ENCODE results near the gene RICTOR.

RICTOR gene

GRCh38 chr5:39119404-39120051 is 45.3 kb upstream of the RICTOR start:
- no peak overlapping the region for H3K9ac ChIP-seq (ENCODE audit: low read length)
- H3K27ac ChIP-seq (ENCODE audit: low read length), result no peak overlapping the region
- H3K27me3 ChIP-seq (ENCODE audit: low read depth, low read length), result no peaks in the 10 kb centered on the region
- no peaks in the 10 kb centered on the region for H4K20me1 ChIP-seq (ENCODE audit: insufficient read depth, low read length)
- no peak overlapping the region for H2AFZ ChIP-seq (ENCODE audit: low read depth, low read length)
- H3K79me2 ChIP-seq (ENCODE audit: low read length), result no peaks in the 10 kb centered on the region
- no peak overlapping the region for H3K4me2 ChIP-seq (ENCODE audit: low read length)
- TF ChIP-seq, protein P1, sequence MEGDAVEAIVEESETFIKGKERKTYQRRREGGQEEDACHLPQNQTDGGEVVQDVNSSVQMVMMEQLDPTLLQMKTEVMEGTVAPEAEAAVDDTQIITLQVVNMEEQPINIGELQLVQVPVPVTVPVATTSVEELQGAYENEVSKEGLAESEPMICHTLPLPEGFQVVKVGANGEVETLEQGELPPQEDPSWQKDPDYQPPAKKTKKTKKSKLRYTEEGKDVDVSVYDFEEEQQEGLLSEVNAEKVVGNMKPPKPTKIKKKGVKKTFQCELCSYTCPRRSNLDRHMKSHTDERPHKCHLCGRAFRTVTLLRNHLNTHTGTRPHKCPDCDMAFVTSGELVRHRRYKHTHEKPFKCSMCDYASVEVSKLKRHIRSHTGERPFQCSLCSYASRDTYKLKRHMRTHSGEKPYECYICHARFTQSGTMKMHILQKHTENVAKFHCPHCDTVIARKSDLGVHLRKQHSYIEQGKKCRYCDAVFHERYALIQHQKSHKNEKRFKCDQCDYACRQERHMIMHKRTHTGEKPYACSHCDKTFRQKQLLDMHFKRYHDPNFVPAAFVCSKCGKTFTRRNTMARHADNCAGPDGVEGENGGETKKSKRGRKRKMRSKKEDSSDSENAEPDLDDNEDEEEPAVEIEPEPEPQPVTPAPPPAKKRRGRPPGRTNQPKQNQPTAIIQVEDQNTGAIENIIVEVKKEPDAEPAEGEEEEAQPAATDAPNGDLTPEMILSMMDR (IDR thresholded peaks at IDR 0.05; ENCODE audit: low read depth, low read length), result no peak
- TF ChIP-seq EZH2phosphoT487 (IDR thresholded peaks at IDR 0.05; ENCODE audit: low read depth), result no peak
- H3K4me1 ChIP-seq (ENCODE audit: low read length), result no peaks in the 10 kb centered on the region
- H3K36me3 ChIP-seq (replicated peaks; ENCODE audit: low read depth, low read length), result no peaks in the 10 kb centered on the region
- no peak overlapping the region for H3K4me3 ChIP-seq (ENCODE audit: low read length)
- no peaks in the 10 kb centered on the region for H3K9me3 ChIP-seq (ENCODE audit: insufficient read depth, low read length)

DNA sequence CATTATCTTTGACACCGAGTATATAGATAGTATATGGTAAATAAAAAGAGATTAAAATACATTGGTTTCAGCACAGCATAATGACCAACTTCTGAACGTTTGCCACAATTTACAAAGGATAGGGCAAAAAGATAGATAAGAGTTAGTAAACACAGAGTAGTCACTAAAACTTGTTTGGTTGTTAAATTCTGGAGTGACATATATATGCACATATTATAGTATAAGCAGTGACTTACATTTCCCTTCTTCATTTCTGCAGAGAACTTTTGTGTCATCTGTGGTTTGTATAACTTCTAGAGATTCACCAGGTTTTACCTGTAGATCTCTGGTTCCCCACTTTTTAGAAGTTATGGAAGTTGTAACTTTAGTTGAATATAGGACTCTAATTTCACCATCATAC is 44.4 kb upstream of the RICTOR start:
- Histone ChIP-seq H3K27ac (ENCODE audit: low read length) (no peak overlapping the region), H3K4me2 (ENCODE audit: low read length) (no peak overlapping the region), H3K36me3 (replicated peaks; ENCODE audit: low read depth, low read length) (no peaks in the 10 kb centered on the region), H2AFZ (ENCODE audit: low read depth, low read length) (no peak overlapping the region), H3K9me3 (ENCODE audit: insufficient read depth, low read length) (no peaks in the 10 kb centered on the region), H3K4me1 (ENCODE audit: low read length) (no peaks in the 10 kb centered on the region), H3K27me3 (ENCODE audit: low read depth, low read length) (no peaks in the 10 kb centered on the region), H3K4me3 (ENCODE audit: low read length) (no peak overlapping the region), H3K79me2 (ENCODE audit: low read length) (no peaks in the 10 kb centered on the region), H3K9ac (ENCODE audit: low read length) (no peak overlapping the region), H4K20me1 (ENCODE audit: insufficient read depth, low read length) (no peaks in the 10 kb centered on the region)
- no peak for TF ChIP-seq EZH2phosphoT487 (IDR thresholded peaks at IDR 0.05; ENCODE audit: low read depth)
- TF ChIP-seq, protein P1 (IDR thresholded peaks at IDR 0.05; ENCODE audit: low read depth, low read length), result no peak

GRCh38 chr5:39117401-39117800 is 43.2 kb upstream of the RICTOR start:
- Histone ChIP-seq H3K4me1 (ENCODE audit: low read length) (no peaks in the 10 kb centered on the region), H3K27ac (ENCODE audit: low read length) (no peak overlapping the region), H3K4me3 (ENCODE audit: low read length) (no peak overlapping the region), H3K36me3 (replicated peaks; ENCODE audit: low read depth, low read length) (no peaks in the 10 kb centered on the region), H3K9me3 (ENCODE audit: insufficient read depth, low read length) (no peaks in the 10 kb centered on the region), H3K79me2 (ENCODE audit: low read length) (no peaks in the 10 kb centered on the region), H3K4me2 (ENCODE audit: low read length) (no peak overlapping the region), H2AFZ (ENCODE audit: low read depth, low read length) (no peak overlapping the region), H3K27me3 (ENCODE audit: low read depth, low read length) (no peaks in the 10 kb centered on the region), H4K20me1 (ENCODE audit: insufficient read depth, low read length) (no peaks in the 10 kb centered on the region), H3K9ac (ENCODE audit: low read length) (no peak overlapping the region)
- TF ChIP-seq, protein P1 (IDR thresholded peaks at IDR 0.05; ENCODE audit: low read depth, low read length), result no peak
- no peak for TF ChIP-seq EZH2phosphoT487 (IDR thresholded peaks at IDR 0.05; ENCODE audit: low read depth)

- no peak for TF ChIP-seq EZH2phosphoT487 (IDR thresholded peaks at IDR 0.05; ENCODE audit: low read depth)
- TF ChIP-seq, protein P1 (IDR thresholded peaks at IDR 0.05; ENCODE audit: low read depth, low read length), result no peak
- no peaks in the 10 kb centered on the region for H3K4me1 ChIP-seq (ENCODE audit: low read length)
- no peaks in the 10 kb centered on the region for H3K9me3 ChIP-seq (ENCODE audit: insufficient read depth, low read length)
- no peaks in the 10 kb centered on the region for H3K27me3 ChIP-seq (ENCODE audit: low read depth, low read length)
- H3K4me2 ChIP-seq (ENCODE audit: low read length), result no peak overlapping the region
- H3K36me3 ChIP-seq (replicated peaks; ENCODE audit: low read depth, low read length), result no peaks in the 10 kb centered on the region
- no peaks in the 10 kb centered on the region for H3K79me2 ChIP-seq (ENCODE audit: low read length)
- H2AFZ ChIP-seq (ENCODE audit: low read depth, low read length), result no peak overlapping the region
- H3K9ac ChIP-seq (ENCODE audit: low read length), result no peak overlapping the region
- no peak overlapping the region for H3K27ac ChIP-seq (ENCODE audit: low read length)
- H3K4me3 ChIP-seq (ENCODE audit: low read length), result no peak overlapping the region
- H4K20me1 ChIP-seq (ENCODE audit: insufficient read depth, low read length), result no peaks in the 10 kb centered on the region
Measured at GRCh38 chr5:39116344-39117170, 42.4 kb upstream of the RICTOR start.

Measured in OCI-LY3 (cell line).